Ramos (cell line): ENCODE measurements around the gene ANKIB1.
"Not testable (repeated sequence)": the region's sequence is repeated elsewhere in the genome, so short reads cannot be mapped to it uniquely, and the experiment has no call there.

ENCODE experiments used
- in situ Hi-C: fragments of 300-500 bp; cut with MboI; formaldehyde crosslinking; loops from one replicate; pipeline ENCODE4 v1.14.3; 2022; ENCODE audit warnings: low sequenced_read_pairs; ENCODE audit not compliant: unreplicated experiment

Gene ANKIB1

GRCh38 chr7:92375013-92375412, 129.2 kb downstream of the ANKIB1 start:
- in situ Hi-C loops, result no loop called here

DNA sequence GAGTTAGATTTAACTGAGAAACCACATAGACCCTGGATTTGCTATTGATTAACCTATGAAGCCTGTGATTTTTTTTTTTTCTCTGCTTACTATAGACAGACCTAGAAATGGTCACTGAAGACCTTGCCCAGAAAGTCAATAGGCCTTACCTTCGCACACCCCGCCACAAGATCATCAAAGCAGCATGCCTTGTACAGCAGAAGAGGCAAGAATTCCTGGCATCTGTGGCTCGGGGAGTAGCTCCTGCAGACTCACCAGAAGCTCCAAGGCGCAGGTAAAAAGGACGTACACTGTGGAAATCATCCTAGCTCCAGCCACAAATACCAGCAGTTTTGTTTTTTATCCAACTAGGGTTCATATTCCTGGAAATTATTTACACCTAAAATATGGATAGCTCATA, 145.3 kb downstream of the ANKIB1 start:
- in situ Hi-C loops, result no loop called here

- in situ Hi-C loops, result no loop called here
Measured at GRCh38 chr7:92397542-92397941, 151.8 kb downstream of the ANKIB1 start.

DNA sequence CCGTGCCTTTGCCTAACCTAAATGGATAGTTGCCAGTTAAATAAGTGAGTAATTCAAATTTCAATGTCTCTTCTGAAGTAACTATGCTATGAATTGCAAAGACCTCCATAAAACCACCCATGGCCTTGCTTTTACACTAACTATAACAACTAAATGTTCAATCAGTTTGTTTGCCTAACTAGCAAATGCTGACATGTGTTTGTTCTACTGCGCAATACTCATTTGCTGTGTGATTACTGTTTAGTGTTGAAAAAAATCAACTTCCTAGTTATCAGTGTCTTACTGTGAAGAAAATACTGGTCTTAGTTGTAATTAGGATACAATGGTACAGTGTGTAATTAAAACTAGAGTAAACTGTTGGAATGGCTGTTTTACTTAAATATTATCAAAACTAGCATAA, 154.2 kb downstream of the ANKIB1 start:
- in situ Hi-C loops, result no loop called here

DNA sequence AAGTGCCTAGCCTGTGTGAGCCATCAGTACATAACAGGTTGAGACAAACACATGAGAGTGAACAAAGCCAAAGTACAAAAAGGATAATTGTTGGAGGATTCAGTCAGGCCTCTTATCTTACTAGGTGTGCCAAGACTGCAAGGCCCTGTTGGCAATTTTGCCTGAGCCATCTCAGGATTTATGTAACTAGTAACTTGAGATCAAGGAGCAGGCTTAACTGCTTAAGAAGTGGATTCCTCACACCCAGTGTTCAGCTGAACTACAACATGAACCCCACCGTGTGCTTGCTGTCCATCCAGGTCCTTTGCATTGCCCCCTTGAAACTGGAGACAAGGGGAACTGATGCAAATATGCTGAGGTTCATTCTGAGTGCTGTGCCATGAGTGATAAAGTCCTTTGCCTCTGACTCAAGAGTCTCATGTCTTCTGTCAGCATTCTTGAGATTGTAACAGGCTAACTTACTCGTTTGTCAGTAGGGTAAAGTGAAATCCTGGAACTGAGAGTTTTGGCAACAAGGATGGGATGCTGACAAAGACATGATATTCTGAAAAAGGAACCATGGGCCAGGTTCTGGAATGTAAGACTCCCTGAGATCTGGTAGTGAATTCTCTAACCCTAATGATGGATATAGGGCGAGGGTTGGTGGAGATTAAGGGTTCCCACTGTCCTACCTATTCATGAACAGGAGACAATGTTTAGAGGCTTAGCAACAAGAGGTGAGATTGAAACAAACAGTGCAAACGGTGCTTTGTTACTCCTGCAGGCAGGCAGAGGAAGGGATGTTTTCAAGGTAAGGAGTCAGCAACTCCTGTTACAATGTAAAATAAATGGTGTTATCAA, 157.4 kb downstream of the ANKIB1 start:
- in situ Hi-C loops, result no loop called here

DNA sequence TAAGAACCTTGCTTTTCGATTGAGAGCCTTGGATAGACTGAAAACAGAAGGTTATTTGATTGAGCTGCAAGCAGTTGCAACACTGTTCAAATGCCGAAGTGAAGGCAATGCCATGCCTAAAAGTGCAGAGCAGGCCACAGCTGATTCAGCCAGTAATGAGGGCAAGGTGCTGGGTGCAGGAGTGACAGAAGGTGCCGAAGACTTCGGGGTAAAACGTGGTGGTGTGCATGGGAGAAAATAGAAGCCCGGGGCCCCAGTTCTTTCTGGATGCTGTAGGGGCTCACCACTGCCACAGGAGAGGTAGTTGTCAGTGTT, 157.9 kb downstream of the ANKIB1 start:
- in situ Hi-C loops, result no loop called here

GRCh38 chr7:92404170-92404614, 158.4 kb downstream of the ANKIB1 start:
- in situ Hi-C loops, result no loop called here

GRCh38 chr7:92409357-92409756, 163.6 kb downstream of the ANKIB1 start:
- in situ Hi-C loops, result no loop called here

DNA sequence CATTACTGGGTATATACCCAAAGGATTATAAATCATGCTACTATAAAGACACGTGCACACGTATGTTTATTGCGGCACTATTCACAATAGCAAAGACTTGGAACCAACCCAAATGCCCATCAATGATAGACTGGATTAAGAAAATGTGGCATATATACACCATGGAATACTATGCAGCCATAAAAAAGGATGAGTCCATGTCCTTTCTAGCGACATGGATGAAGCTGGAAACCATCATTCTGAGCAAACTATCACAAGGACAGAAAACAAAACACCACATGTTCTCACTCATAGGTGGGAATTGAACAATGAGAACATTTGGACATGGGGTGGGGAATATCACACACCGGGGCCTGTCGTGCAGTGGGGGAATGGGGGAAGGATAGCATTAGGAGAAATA, 164.4 kb downstream of the ANKIB1 start:
- in situ Hi-C loops, result not testable (repeated sequence)

DNA sequence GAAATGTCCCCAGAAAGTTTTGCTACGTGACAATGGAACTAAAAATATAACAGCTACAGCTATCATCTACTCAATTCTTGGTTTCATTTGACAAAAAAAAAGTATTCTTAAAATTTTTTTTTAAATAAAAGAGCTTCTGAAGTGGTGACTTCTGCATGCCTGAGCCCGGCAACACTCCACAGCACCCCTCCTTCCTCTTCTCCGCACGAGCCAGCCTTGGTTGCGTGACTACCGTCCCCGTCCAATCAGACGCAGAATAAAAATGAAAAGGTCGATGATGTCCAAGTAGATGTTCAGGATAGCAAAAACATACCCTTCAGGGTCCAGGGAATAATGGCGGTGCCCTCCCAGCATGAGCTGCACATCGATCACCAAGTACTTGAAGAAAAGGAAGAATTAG, 167.0 kb downstream of the ANKIB1 start:
- in situ Hi-C loops, result no loop called here

- in situ Hi-C loops, result no loop called here
Measured at GRCh38 chr7:92413550-92413949, 167.8 kb downstream of the ANKIB1 start.

DNA sequence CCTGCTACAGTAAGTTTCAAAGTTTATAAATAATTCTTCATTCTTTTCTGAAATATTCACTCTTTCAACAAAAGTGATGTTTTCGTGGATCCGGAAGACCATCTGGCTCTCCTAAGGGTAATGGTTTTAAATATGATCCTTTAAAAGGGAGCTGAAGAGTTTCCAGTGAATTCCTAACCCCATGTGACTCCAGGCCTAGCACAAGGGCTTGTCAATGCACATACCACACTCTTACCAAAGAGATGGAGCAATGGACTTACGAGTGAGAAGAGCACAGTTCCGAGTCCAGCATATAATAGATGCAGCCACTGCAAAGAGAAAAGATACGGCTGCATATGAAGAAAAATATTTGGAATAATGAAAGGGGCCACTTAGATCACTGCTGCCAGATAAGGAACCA, 169.5 kb downstream of the ANKIB1 start:
- in situ Hi-C loops, result no loop called here

DNA sequence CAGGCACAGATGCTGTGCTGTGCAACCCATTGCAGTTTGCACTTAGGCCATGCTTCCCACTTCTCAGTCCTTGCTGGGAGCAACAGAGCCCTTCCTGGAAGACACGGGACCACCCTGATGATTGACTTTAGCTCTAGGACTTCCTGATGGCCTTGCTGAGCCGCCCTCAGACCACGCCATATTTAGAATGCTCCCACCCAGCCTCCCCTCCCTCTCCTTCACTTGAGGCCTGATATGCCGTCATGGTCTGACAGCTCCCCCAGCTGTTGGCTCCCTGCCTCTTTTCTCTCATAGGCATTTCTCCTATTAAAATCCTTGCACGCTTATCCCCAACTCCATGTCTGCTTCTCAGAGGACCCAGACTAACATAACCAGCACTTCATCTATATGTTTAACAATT, 172.1 kb downstream of the ANKIB1 start:
- in situ Hi-C loops, result no loop called here

GRCh38 chr7:92421676-92422435, 176.1 kb downstream of the ANKIB1 start:
- in situ Hi-C loops, result no loop called here

DNA sequence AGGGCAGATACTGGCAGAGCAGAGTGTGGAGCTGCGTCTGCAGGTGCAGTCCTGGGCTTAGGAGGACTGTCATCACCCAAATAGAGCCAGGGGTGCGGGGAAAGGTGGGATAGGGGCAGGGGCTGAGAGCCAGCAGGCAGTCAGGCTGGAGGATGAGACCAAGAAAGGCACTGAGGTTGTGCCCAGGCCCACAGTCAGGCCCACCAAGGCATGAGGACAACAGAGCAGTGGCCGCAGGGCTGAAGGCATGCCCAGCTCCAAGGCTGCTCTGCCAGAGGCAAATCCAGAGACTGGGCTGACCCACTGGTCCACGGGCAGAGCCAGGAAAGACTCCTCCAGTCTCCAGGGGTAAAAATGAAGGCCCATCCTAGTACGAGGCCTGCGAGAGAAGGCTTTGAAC, 177.2 kb downstream of the ANKIB1 start:
- in situ Hi-C loops, result no loop called here

GRCh38 chr7:92423710-92424131, 177.9 kb downstream of the ANKIB1 start:
- in situ Hi-C loops, result no loop called here

DNA sequence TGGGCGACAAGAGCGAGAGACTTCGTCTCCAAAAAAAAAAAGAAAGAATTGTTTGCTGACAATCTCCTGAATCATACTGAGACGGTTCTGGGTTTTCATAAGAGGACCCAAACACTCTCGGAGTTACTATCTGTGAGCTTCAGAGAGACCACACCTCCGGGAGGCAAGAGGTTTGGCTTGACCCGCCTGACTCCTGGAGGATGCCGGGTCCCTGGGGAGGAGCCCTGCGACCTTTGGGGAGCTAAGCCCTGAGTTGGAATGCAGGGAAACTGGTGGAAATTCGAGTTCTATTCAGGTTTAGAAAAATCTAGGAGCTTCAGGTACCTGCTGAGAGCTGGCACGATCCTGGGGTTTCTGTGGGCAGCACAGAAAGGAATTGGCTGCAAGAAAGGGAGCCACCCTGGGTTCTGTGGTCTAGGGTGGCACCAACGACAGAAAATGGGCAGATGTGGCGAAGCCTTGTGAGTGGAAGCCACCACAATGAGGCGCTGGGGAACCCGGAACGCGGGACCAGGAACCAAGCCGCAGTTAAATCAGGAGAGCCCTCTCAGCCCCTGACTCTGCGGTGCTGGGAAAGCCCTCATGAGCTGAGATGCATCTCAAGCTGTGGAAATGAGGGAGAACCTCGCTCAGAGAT, 179.7 kb downstream of the ANKIB1 start:
- in situ Hi-C loops, result no loop called here

DNA sequence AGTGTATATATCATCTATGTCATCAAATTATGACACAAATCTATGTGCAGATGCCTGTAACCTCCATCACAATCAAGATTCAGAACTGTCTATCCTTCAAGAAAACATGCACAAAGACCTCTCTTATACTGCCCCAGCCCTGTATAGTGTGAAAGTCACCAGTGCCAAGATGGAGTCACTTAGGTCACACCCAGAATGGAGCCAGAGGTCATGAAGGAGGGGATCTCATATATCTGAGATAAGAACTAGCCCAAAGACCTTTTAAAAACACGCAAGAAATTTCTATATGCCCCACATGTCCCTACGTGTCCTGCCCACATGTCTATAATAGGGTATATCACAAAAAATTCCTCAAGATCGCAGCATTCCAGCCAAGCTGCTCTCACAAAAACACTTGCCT, 181.4 kb downstream of the ANKIB1 start:
- in situ Hi-C loops, result no loop called here

DNA sequence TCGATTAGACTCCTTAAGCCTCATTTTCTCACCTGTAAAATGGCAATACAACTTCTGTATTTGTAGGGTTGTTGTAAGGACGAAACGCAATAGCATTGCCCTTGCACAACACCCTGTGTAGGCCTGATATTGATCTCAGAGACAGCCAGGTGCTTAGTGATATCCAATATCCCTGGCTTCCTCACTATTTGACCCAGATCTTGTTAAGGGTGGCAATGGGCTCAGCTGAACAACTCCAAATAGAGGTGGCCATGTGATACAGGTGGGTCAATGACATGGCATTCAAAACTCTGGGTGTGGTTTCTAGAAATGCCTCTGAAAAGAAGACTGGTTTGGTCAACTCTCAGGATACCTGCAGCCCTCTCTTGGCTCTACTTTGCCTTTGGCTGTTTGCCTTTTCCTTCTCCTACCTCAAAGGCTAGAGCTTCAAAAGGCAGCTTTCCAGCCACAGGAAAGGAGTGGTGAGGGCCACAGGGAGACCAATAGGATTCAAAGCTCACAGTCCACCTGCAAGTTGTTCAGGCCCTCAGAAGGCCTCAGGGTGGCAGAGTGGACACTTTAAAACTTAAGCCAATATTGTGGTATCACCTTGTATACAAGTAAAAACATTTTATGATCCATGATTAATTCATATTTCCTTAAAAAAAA, 186.6 kb downstream of the ANKIB1 start:
- in situ Hi-C loops, result no loop called here

DNA sequence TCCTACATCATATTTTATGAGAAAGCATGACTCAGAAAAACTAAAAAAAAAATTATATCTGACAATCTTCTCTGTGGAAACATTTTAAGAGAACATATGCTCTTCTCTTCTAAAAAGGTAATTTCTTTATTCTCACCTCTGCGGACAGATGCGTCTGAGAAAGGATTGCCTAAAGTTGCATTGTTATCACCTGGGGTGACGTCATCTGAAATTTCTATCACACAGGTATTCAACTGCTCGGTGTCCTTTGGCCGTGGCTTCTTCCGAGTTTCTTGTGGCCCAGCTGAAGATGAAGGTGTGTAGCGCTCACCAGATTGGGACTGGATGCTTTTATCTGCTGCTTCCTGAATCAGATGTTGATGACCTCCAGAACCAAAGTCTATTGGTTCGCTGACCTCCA, 187.2 kb downstream of the ANKIB1 start:
- in situ Hi-C loops, result no loop called here

GRCh38 chr7:92435542-92435941, 189.8 kb downstream of the ANKIB1 start:
- in situ Hi-C loops, result no loop called here
